HG02943 (cell line): ENCODE data around the gene DDHD1.

Experiments used
- ATAC-seq: cut with Tn5 transposase; IDR thresholded peaks from one replicate; pipeline ENCODE4 v1.9.1; 2021; ENCODE audit warnings: mild to moderate bottlenecking, low read depth, moderate library complexity; ENCODE audit not compliant: unreplicated experiment

Gene DDHD1

GRCh38 chr14:53035336-53036210 is 117.5 kb downstream of the DDHD1 start:
- no peak for ATAC-seq

- ATAC-seq, result no peak
These were observed 118.4 kb downstream of the DDHD1 start for GRCh38 chr14:53034688-53035230.

DNA sequence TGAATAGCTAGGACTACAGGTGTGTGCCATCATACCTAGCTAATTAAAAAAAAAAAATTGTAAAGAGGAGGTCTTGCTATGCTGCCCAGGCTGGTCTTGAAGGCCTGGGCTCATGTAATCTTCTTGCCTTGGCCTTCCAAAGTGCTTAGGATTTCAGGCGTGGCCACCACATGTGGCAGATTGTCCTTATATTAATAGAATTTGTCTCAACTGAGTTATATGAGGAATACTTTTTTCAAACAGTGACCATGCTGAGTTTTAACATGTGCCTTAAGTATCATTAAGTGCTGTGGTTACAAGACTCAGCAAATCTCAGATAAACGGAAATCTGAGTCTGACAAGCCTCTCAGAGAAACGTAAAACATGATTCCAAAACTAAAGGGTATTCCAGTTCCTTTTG is 119.1 kb downstream of the DDHD1 start:
- no peak for ATAC-seq

DNA sequence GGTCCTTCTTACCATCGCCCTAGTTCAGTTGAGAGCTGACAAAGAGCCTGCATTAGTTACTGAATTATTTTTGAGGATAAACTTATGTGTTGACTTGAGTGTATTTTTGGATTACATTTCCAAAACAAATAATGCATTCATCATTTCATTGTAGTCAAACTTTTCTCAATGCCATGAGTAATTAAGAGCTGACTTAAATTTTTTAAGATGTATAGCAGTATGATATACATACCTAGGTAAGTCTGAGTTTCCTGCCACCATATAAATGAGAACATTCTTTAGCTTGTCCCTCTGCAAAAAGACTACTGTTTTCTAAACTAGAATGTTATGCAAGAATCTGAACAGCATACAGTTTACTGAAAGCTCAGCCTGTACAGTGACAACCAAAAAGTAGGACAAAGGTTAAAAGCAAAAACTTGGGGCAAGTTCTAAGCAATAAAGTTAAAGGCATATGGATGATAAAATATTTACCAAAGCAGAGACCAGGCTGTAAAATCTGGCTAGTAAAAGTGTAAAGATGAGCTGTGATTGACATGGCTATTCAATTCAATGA is 120.2 kb downstream of the DDHD1 start:
- no peak for ATAC-seq

DNA sequence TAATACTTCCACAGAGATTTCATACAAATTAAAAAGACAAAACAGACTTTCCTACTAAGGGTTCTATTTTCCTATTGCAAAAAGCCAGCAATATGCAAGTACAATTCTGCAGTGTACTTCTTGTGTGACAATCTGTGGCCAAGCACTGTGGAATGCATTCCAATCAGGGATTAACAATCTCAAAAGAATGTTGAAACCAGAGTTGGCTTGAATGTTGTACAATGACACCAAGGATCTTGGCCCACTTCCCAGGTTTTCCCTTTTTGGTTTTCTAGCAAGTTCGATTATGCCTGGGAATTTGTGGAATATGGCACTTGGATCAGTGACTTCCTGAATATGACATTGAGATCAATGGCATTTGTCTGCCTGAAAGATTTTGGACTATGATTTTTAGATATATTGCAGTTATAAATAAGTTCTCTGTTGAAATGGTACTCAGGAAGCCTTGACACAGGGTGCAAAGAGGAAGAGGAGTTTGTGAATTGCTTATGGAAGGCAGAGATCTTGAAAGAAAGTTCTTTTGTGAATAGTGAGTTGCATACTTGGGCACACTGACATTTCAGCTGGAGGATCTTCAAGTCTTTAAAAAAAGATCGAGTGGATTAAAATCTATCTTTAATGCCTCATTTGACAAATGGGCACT is 120.8 kb downstream of the DDHD1 start:
- ATAC-seq, result no peak

- ATAC-seq, result no peak
These were observed 125.6 kb downstream of the DDHD1 start for GRCh38 chr14:53027562-53027961.

DNA sequence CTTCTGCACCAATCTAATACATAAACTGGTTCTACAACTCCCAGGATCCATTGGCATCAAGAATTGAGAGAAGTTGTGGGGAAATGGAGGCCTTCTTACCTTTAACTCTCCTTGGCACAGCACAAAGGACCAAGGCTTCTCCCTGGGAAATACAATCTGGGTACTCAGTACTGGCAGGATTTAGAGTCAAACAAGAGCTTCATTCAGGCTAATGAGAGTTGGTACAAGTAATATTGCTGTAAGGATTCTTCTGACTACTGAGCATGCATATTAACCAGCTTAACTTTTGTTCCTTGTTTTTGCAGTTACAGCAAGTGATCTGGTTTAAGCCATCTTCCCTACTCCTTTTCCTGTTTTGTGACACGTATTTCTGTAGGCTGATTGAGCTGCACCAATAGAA is 126.1 kb downstream of the DDHD1 start:
- ATAC-seq, result no peak

GRCh38 chr14:53023325-53023724 is 129.8 kb downstream of the DDHD1 start:
- no peak for ATAC-seq

DNA sequence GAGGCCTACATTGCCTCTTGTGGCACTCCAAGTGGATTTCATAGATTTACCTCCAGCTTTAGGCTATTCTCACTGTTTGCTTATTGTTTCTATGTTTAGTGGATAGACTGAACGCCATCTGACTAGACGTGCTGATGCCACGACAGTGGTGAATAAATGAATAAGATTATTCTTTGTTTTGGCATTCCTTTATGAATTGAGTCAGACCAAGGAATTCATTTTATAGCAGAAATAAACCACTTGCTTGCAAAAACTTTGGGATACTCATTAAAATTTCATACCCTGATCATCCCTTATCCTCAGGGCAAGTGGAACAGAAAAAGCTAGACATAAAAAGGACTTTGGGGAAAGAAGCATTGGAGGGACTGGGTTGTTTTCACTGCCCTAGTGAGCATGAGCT is 130.5 kb downstream of the DDHD1 start:
- ATAC-seq, result no peak

DNA sequence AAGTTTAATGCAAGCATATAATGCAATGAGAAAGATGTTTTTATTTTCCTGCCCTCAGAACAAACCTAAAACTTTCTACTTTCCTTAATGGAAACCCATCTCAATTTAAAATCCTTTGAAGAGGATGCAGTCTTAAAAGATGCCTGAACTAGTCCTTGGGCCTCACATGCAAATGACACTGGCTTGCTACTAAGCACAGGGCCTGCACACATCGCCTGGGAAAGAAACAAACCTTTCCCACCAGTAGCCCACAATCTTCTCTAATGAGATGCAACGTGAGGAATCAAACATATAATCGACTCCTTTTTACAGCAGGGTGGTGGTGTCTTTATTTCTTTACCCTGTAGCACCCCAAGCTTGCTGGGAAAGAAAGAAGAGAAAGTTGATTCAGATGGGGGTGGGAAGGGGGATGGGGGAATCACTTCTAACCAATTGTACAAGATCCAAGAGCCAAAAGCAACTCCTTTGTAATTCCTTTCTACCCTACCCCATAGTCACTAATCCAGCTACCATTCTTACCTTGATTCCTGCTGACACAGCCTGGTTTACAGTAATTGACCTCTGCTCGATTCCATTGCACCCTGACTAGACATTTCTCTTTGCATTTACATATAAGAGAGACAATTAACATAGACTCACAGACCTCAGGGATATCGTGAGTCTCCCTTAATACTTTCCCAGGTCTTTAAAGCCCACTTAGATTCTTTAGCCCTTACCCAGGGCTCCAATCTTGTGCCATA is 132.8 kb downstream of the DDHD1 start:
- no peak for ATAC-seq

GRCh38 chr14:53019406-53019805 is 133.7 kb downstream of the DDHD1 start:
- ATAC-seq, result no peak

DNA sequence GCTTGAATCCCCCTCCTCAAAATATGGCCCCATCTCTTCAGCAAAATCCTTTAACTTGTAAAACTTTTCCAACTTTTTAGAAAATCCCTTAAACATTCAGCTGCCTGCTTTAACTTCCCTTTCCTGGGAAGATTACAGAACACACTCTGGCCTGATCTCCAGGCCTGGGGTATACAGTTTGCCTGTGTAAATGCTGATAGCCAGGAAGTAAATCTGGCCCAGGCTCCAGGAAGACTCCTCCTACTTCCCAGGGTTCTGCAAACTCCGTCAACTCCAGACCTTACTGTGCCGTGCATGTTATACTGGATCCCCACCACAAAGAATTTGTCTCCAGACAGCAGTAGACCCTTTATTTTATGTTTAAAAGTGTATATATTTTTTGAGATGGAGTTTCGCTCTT is 135.3 kb downstream of the DDHD1 start:
- no peak for ATAC-seq

GRCh38 chr14:53016919-53017318 is 136.2 kb downstream of the DDHD1 start:
- ATAC-seq, result no peak

- no peak for ATAC-seq
These were observed 136.6 kb downstream of the DDHD1 start for GRCh38 chr14:53016491-53016890.

- ATAC-seq, result no peak
These were observed 142.1 kb downstream of the DDHD1 start for GRCh38 chr14:53011053-53011462.

GRCh38 chr14:53010193-53011040 is 142.7 kb downstream of the DDHD1 start:
- no peak for ATAC-seq

- no peak for ATAC-seq
These were observed 146.1 kb downstream of the DDHD1 start for GRCh38 chr14:53006931-53007562.

- ATAC-seq, result no peak
These were observed 148.1 kb downstream of the DDHD1 start for GRCh38 chr14:53004976-53005375.

GRCh38 chr14:53003776-53004175 is 149.3 kb downstream of the DDHD1 start:
- ATAC-seq, result no peak
